Uterus (tissue), 4 donors: Measurements from ENCODE around the gene ARHGAP12. TPM values are rescaled to one million over a fixed set of nuclear protein-coding genes. Genes with fewer than 3 reads are reported as not detected.

Experiments used
- DNase-seq, 2 donors: peaks; one replicate each; pipeline ENCODE4 v3.0.0-alpha.2; 2019 to 2020
- H3K27ac ChIP-seq, 2 donors: fragments of 200-600 bp; sonication (generic); 1 replicate in 1 of 2; 2 replicates in 1 of 2; pipeline ENCODE4 v1.5.1; 2016 to 2018
- H3K27me3 ChIP-seq, 2 donors: fragments of 200-600 bp; sonication (generic); one replicate each; pipeline ENCODE4 v1.5.1; 2018 to 2019; ENCODE audit warnings: control low read depth in 1 of 2
- H3K36me3 ChIP-seq, 2 donors: fragments of 200-600 bp; sonication (generic); one replicate each; pipeline ENCODE4 v1.5.1; 2019; ENCODE audit warnings: control low read depth in 1 of 2
- H3K4me1 ChIP-seq, 2 donors: fragments of 200-600 bp; sonication (generic); one replicate each; pipeline ENCODE4 v1.5.1; 2018 to 2019; ENCODE audit warnings: control low read depth in 1 of 2
- H3K4me3 ChIP-seq, 2 donors: fragments of 200-600 bp; sonication (generic); 1 replicate in 1 of 2; 2 replicates in 1 of 2; pipeline ENCODE4 v1.5.1; 2018 to 2019; ENCODE audit warnings: mild to moderate bottlenecking in 1 of 2
- H3K9me3 ChIP-seq, 2 donors: fragments of 200-600 bp; sonication (generic); one replicate each; pipeline ENCODE4 v1.5.1; 2019; ENCODE audit warnings: control low read depth in 1 of 2
- POLR2A ChIP-seq, 2 donors: fragments of 450-650 bp; IDR thresholded peaks; one replicate each; pipeline ENCODE4 v1.6.1; 2016; ENCODE audit warnings: antibody characterized with exemption in 2 of 2, mild to moderate bottlenecking in 1 of 2, moderate library complexity in 1 of 2
- intact Hi-C: fragments of 100-400 bp; cut with DNase I; formaldehyde crosslinking; loops from one replicate; pipeline ENCODE4 v1.15.1; 2023; ENCODE audit warnings: low total_unique reads
- total RNA-seq, 4 donors: library from RNA; depleted of rRNA in 3 of 4; stranded (reverse); fragments of >200 nt in 3 of 4; gene quantifications; one replicate each; pipeline versions ENCODE4 v1.1.0 to v1.2.4, GENCODE V29; 2014 to 2023
- TF ChIP-seq, protein P1 (sequence below), 4 experiments: fragments of 200-600 bp in 2 of 4; fragments of 450-650 bp in 2 of 4; sonication (generic) in 2 of 4; IDR thresholded peaks; one replicate each; pipeline ENCODE4 v1.5.1; 2016 to 2019; ENCODE audit warnings: antibody characterized with exemption in 4 of 4, mild to moderate bottlenecking in 2 of 4, moderate library complexity in 1 of 4
- donor health status: DM: yes; HTN: yes; CAD: no.

The ARHGAP12 gene
- total RNA-seq, 4 donors from 2014 or later = 37.7 to 82.5 (median 57.3) TPM

DNA sequence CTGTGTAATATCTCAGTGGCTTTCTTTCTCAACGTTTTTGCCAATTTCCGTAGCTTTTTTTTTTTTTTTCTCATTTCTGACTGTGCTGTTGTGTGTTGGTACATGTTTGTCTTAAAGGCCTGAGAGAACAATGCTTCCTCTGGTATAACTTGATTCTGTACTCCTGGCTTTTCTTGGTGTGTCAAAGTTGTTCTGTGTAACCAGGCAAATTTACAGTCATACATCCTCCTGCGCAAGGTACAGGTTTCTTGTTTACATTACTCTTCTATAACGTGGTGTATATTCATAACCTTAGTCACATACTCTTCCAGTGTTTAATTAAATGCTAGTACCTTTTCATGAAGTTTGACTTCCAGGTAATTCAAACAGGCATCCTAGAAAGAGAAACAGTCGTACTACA, 8.3 kb upstream of the ARHGAP12 start:
- intact Hi-C loops = no loop called here
- no peaks in the 10 kb centered on the region for H3K4me1 ChIP-seq
- DNase-seq = no peak
- no peaks in the 10 kb centered on the region for H3K9me3 ChIP-seq
- H3K27me3 ChIP-seq = no peaks in the 10 kb centered on the region
- no peak overlapping the region for H3K27ac ChIP-seq
- TF ChIP-seq, protein P1, sequence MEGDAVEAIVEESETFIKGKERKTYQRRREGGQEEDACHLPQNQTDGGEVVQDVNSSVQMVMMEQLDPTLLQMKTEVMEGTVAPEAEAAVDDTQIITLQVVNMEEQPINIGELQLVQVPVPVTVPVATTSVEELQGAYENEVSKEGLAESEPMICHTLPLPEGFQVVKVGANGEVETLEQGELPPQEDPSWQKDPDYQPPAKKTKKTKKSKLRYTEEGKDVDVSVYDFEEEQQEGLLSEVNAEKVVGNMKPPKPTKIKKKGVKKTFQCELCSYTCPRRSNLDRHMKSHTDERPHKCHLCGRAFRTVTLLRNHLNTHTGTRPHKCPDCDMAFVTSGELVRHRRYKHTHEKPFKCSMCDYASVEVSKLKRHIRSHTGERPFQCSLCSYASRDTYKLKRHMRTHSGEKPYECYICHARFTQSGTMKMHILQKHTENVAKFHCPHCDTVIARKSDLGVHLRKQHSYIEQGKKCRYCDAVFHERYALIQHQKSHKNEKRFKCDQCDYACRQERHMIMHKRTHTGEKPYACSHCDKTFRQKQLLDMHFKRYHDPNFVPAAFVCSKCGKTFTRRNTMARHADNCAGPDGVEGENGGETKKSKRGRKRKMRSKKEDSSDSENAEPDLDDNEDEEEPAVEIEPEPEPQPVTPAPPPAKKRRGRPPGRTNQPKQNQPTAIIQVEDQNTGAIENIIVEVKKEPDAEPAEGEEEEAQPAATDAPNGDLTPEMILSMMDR (IDR thresholded peaks at IDR 0.05) = no peak
- no peak for TF ChIP-seq POLR2A (IDR thresholded peaks at IDR 0.05)
- no peak overlapping the region for H3K4me3 ChIP-seq
- H3K36me3 ChIP-seq = no peaks in the 10 kb centered on the region

DNA sequence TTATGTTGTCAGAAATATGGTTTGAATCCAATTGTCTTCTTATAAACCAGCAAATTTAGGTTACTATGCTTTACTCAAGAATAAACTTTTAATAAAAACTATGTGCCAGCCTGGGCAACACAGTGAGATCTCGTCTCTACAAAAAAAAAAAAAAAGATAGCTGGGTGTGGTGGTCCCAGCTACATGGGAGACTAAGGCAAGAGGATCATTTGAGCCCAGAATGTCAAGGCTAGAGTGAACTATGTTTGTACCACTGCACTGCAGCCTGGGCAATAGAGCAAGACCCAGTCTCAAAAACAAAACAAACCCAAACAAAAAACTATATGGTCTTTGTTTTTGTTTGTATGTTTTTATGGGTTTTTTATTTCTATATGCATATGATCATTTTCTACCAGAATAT, 7.5 kb upstream of the ARHGAP12 start:
- TF ChIP-seq POLR2A (IDR thresholded peaks at IDR 0.05) = no peak
- TF ChIP-seq, protein P1 (IDR thresholded peaks at IDR 0.05) = no peak
- Histone ChIP-seq H3K4me1 (no peaks in the 10 kb centered on the region), H3K27me3 (no peaks in the 10 kb centered on the region), H3K27ac (no peak overlapping the region), H3K36me3 (no peaks in the 10 kb centered on the region), H3K4me3 (no peak overlapping the region), H3K9me3 (no peaks in the 10 kb centered on the region)
- no peak for DNase-seq
- intact Hi-C loops = no loop called here

DNA sequence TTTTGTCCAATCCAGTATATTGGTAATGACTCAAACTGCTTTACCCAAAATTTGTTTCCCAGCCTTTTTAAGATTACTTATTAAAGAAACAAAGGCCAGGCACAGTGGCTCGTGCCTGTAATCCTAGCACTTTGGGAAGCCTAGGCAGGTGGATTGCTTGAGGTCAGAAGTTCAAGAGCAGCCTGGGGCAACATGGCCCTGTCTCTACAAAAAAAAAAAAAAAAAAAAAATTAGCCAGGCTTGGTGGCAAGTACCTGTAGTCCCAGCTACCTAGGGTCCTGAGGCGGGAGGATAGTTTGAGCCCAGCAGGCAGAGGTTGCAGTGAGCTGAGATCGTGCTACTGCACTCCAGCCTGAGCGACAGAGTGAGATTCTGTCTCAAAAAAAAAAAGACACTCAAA, 7.0 kb upstream of the ARHGAP12 start:
- intact Hi-C loops = no loop called here
- TF ChIP-seq, protein P1 (IDR thresholded peaks at IDR 0.05) = no peak
- TF ChIP-seq POLR2A (IDR thresholded peaks at IDR 0.05) = no peak
- no peak for DNase-seq
- Histone ChIP-seq H3K9me3 (no peaks in the 10 kb centered on the region), H3K4me3 (no peak overlapping the region), H3K27ac (no peak overlapping the region), H3K36me3 (no peaks in the 10 kb centered on the region), H3K27me3 (no peaks in the 10 kb centered on the region), H3K4me1 (no peaks in the 10 kb centered on the region)

DNA sequence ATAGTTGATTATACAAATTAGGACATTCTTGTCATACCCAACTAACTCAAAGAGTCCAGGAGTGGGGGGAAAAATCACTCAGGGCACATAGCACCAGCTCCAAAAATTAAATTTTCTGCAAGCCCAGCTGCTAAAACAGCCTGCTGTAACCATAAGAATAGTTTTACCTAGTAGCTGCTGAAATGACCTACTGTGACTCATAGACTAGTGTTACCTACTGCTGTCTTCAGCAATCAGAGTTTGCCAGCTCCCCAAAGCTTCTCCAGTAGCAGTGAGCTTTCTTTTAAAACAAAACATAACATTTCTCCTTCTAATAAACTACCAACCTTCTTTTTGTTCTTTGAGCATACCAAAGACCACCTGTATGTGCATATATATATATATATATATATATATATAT, 4.2 kb upstream of the ARHGAP12 start:
- no peaks in the 10 kb centered on the region for H3K9me3 ChIP-seq
- H3K27me3 ChIP-seq = no peaks in the 10 kb centered on the region
- no peaks in the 10 kb centered on the region for H3K36me3 ChIP-seq
- TF ChIP-seq POLR2A (IDR thresholded peaks at IDR 0.05) = no peak
- TF ChIP-seq, protein P1 (IDR thresholded peaks at IDR 0.05) = no peak
- no peak overlapping the region for H3K4me3 ChIP-seq
- H3K27ac ChIP-seq = no peak overlapping the region
- DNase-seq = no peak
- intact Hi-C loops = no loop called here
- no peaks in the 10 kb centered on the region for H3K4me1 ChIP-seq

DNA sequence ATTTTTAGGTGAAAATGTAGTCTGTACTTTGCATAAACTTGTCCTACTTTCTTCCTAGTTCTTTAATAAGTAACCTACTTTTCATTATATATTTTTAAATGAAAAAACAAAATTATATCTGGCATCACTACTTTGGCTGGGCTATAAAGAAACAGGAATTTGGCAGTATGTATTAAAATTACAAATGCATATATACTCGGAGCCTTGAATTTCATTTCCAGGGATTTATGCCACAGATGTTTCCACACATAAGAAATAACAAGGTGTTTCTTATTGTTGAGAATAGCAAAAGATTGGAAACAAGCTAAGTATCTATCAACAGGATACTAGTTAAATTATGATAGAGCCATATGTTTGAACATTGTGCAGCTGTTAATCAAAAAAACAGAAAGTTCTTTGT, 2.2 kb upstream of the ARHGAP12 start:
- TF ChIP-seq, protein P1 (IDR thresholded peaks at IDR 0.05) = no peak
- TF ChIP-seq POLR2A (IDR thresholded peaks at IDR 0.05) = no peak
- H3K27me3 ChIP-seq = no peaks in the 10 kb centered on the region
- no peaks in the 10 kb centered on the region for H3K36me3 ChIP-seq
- intact Hi-C loops = no loop called here
- peak overlapping the region; percentile 93 to 96 for H3K27ac ChIP-seq
- H3K4me1 ChIP-seq = no peaks in the 10 kb centered on the region
- H3K4me3 ChIP-seq = peak overlapping the region in 1 of 2 donors; percentile 75
- H3K9me3 ChIP-seq = no peaks in the 10 kb centered on the region
- no peak for DNase-seq
